NCI-H1105 treated with DMSO at 0.1 percent for 48 hours (cell line): Measurements from ENCODE around the gene METTL23.
A peak's percentile ranks its signal among the peaks of the same experiment; 100 is the strongest.
"Not testable (repeated sequence)": the region's sequence is repeated elsewhere in the genome, so short reads cannot be mapped to it uniquely, and the experiment has no call there.

ENCODE experiments used
- DNase-seq: peaks from one replicate; lab custom pipeline; 2025; lab: John Stamatoyannopoulos, UW

The METTL23 gene

DNA sequence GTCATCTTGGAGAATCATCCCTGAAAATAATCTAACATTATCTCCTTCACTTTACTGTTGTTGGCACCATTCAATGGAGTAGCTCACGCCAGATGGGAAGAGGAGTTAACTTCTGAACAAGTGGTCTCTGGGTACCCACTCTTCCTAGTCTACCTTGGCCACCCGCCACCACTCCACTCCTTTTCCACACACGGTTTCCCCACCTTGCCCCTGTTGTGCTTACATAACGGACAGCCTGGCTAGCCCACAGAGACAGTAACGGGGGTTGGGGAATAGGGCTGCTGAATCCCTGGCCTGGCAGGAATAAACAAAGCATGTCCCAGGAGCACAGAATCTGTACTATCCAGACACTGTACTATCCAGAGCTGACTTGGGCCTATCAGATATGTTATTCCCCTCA, 12.3 kb upstream of the METTL23 start:
- DNase-seq: no peak

DNA sequence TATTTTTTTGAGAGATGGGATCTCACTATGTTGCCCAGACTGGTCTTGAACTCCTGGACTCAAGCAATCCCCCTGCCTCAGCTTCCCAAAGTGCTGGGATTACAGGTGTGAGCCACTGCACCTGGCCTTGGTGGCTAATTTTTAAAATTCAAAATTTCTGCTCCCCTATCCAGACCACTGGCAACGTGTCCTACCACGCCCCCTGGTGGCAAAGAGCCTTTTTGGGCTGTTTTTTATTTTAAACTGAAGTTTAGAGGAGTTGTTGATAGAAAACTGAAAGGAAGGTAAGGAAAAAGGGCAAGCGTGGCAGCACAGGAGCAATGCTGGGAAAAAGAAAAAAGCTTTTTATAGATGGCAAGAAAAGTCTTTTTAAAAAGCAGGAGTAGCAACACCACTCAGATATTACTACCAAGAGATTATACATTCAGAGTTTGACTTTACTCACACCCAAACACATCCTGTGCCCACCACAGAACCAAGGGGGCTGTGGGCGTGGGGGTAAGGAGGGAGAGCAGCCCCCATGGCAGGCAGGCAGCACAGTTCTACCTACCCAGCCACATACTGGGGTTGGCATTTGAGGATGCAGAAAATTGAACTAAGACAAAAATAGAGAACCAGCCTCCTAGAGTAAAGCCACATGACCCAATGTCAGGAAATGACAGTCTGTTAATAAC, 11.7 kb upstream of the METTL23 start:
- peak; percentile 36 for DNase-seq

DNA sequence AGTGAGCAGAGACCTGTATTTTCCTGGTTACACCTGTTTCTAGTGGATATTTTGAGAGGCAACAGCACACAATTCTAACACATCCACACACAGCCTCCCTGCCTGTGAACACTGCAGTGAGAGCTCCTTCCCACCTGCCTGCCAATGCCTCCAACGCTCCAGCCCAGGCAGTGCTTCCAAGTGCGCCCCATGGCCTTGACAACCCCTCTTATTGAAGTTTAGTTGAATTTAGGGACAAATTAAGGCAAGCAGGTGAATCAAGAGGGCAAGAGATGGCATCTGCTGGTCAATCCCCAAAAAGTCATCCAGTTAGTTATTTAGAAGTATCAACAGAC, 11.2 kb upstream of the METTL23 start:
- DNase-seq: no peak

- DNase-seq: no peak
These were observed 10.3 kb upstream of the METTL23 start for GRCh38 chr17:76716146-76716838.

- DNase-seq: no peak
These were observed 9.8 kb upstream of the METTL23 start for GRCh38 chr17:76716839-76717215.

DNA sequence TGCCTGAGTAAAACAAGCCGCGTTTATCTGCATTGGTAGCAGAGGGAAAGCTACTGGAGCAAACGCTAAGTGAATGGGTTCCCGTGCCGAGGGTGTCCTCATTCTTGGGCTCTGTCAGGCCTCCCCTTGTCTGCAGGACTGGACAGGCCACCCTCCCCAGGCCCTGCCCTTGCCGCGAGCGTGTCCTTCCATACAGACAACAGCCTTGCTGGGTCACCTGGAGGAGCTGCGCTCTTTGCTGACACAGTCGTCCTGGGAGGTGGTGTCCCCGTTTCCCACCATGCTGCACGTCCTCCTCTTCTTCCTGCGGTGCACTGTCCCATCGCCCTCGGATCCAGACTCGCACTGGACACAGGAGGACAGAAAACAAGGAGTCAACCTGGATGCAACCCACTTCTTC, 8.1 kb upstream of the METTL23 start:
- no peak for DNase-seq

DNA sequence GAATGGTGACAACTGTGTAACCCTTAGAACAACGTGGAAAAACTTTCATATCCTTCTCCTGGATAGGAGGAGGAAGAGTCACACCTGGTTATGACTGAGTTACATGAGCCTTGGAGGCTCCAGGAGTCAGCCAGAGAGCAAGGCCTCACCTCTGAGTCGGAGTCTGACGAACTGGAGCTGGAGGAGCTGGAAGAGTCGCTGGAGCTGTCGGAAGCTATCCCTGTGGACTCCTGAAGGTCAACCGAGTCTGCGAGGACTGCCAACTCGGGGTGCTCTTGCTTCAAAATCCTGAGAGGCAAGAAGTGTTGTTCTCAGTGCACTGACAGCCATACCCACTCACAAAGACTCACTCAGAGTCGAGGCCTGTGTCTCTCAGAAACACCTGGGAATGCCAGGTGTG, 6.4 kb upstream of the METTL23 start:
- no peak for DNase-seq

GRCh38 chr17:76720941-76721340, 5.7 kb upstream of the METTL23 start:
- no peak for DNase-seq

GRCh38 chr17:76721463-76721862, 5.2 kb upstream of the METTL23 start:
- DNase-seq: no peak

GRCh38 chr17:76722279-76722678, 4.4 kb upstream of the METTL23 start:
- DNase-seq: no peak

- DNase-seq: not testable (repeated sequence)
These were observed 3.7 kb upstream of the METTL23 start for GRCh38 chr17:76722977-76723376.

- DNase-seq: no peak
These were observed 2.8 kb upstream of the METTL23 start for GRCh38 chr17:76723812-76724211.

DNA sequence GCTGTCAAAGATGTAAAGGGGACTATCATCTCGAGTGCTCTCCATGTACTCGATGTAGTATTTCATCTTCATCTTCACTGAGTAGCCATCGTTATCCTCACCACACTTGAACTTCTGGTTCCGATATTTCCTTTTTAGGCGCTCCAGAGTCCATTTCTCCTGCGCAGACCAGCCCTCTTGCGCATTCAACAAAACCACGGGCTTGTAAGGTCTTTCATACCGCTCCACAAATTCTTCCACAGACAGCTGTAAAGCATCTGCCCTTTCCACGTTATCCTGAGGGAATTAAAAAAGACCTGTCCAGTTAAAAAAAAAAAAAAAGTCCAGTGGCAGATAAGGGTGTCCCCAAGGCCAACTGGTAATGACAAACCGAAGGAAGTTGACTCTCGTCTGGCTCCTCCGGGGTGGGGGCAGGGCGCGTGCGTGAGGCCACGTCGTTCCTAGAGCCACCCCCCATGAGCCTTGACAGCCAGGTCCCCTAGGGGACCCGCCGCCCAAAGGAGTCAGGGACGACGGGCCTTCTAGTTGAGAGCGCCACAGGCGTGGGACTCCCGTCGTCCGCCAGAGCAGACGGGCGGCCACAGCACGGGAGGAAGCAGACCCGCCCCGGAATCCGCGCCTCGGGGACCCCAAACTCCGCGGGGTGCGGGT, 934 bp upstream of the METTL23 start:
- no peak for DNase-seq

DNA sequence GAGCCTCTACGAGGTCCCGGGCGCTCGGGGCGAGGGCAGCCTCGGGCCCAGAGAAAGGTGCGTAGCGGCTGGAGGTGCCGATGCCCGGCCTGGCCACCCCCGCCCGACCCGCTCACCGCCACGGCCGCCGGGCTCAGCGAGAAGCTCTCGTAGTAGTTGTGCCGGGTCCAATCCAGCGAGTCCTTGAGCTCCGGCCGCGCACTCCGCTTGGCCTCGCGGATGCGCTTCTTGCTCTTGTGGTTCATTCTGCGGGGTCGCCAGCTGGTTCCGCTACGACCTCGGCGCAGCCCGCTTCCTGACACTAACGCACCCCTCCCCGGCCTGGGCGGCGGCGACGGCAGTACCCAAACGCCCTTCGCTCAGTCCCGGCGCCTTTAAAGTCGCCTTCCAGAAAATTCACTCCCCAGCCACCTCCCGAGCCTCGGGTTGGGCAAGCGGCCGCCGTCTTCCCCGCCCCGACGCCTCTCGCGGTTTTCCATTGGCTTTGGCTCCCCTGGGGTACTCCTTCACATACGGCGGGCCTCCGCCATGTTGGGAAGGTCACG, 336 bp upstream of the METTL23 start, which contains the start of gene JMJD6:
JMJD6 (minus strand) TSS at position 376 of the 545 bp plus-strand sequence; CDS start at position 245, 131 bp downstream.
- peak; percentile 95 for DNase-seq

DNA sequence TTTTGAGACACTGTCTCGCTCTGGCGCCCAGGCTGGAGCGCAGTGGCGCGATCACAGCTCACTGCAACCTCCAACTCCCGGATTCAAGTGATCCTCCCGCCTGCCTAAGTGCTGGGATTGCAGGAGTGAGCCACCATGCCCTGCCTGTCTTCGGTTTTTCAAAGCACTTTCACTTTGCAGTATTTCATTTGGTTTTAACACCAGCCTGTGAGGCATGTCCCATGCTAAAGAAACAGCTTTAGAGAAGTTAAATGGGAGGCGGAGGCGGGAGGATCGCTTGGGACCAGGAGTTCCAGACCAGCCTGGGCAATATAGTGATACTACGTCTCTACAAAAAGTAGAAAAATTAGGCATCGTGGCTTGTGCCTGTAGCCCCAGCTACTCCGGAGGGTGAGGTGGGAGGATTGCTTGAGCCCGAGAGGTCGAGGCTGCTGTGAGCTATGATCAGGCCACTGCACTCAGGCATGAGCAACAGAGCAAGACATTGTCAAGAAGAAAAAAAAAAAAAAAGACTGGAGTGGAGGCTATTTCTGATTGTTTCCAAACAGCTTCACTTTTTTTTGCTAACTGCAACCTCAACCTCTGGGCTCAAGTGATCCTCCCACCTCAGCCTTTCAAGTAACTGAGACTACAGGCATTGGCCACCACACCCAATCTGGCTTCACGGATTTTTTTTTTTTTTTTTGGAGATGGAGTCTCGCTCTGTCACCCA, 1.3 kb downstream of the METTL23 start:
- DNase-seq: no peak

DNA sequence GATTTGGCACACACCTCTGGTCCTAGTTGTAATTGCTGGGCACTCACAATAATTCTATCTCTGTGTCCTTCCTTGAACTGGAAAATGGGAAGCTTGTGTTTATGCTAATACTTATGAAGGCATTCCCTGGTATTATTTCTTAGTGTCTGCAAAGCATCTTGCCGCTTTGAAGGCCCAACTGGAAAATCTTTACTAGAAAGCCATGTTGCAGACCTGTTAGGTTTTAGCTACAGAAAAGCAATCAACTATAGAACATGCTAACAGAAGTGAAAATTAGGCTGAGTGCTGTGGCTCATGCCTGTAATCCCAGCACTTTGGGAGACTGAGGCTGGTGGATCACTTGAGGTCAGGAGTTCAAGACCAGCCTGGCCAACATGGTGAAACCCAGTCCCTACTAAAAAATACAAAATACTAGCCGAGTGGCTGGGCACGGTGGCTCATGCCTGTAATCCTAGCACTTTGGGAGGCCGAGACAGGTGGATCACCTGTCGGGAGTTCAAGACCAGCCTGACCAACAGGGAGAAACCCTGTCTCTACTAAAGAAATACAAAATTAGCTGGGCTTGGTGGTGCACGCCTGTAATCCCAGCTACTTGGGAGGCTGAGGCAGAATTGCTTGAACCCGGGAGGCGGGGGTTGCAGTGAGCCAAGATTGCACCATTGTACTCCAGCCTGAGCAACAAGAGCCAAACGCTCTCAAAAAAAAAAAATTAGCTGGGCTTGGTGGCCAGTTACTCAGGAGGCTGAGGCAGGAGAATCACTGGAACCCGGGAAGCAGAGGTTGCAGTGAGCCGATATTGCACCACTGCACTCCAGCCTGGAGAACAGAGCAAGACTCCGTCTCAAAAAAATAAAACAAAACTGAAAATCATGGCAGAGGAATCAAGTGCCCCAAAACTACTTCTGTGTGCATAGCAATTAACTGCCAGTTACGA, 5.4 kb downstream of the METTL23 start:
- DNase-seq: not testable (repeated sequence)

DNA sequence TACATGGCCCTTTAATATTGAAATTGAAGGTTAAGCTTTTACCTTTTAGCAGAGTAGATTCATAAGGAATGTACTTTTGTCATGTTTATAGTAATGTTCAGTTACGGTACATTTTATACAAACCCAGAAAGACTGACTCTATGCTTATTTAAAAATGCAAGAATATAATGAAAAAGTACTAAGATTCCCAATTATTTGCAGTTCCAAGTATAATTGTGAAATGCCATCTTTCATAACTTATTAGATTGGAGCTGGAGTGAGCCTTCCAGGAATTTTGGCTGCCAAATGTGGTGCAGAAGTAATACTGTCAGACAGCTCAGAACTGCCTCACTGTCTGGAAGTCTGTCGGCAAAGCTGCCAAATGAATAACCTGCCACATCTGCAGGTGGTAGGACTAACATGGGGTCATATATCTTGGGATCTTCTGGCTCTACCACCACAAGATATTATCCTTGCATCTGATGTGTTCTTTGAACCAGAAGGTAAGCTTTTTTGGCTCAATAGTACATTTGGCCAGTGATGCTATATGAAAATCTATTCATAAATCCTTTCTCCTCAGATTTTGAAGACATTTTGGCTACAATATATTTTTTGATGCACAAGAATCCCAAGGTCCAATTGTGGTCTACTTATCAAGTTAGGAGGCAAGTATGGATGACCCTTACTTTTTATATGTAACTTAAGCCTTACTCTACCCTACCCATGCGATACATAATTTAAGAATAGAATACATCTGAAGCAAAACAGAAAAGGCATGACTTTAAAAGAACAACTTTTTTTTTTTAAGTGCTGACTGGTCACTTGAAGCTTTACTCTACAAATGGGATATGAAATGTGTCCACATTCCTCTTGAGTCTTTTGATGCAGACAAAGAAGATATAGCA, 6.3 kb downstream of the METTL23 start:
- DNase-seq: no peak

DNA sequence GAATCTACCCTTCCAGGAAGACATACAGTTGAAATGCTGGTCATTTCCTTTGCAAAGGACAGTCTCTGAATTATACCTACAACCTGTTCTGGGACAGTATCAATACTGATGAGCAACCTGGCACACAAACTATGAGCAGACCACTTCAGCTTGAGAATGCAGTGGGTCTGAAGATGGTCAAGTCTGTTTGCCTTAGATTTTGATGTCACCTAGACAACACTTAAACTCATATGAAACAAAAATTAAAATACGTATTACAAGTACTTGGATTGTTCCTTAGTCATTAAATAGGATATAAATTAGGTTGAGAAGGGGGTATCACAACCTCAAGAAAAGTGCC, 6.9 kb downstream of the METTL23 start:
- DNase-seq: no peak

- no peak for DNase-seq
These were observed 7.6 kb downstream of the METTL23 start for GRCh38 chr17:76734080-76734840.

GRCh38 chr17:76735006-76735405, 8.4 kb downstream of the METTL23 start:
- no peak for DNase-seq
